ENCODE results near the gene BPHL.

DNA sequence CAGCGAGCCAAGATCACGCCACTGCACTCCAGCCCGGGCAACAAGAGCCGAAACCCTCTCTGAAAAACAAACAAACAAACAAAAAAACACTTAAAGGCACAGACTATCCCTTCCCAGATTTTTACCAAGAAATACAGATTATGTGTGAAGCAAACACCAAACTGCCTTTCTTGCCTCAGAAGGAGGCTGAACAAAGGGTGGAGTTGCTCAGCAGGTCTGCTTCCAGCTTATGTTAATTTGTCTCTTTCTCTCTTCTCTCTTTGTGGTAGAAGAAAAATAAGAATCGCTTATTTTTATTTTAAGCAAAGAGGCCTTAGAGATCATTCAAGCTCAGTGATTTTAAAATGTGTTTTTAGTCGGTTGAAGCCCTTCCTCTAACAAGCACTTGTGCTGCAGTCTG lies 24.6 kb downstream of the BPHL start:
- TF ChIP-seq CTCF (IDR thresholded peaks at IDR 0.05; ENCODE audit: poor library complexity, severe bottlenecking) (no peak), SMC3 (conservative IDR thresholded peaks at IDR 0.05; ENCODE audit: poor library complexity) (no peak), TAF1 (IDR thresholded peaks at IDR 0.05; ENCODE audit: low read depth) (no peak), EZH2 (IDR thresholded peaks at IDR 0.05; ENCODE audit: borderline replicate concordance, insufficient read depth, low read length, poor library complexity, severe bottlenecking) (no peak), EP300 (conservative IDR thresholded peaks at IDR 0.05; ENCODE audit: poor library complexity, severe bottlenecking) (no peak), REST (IDR thresholded peaks at IDR 0.05; ENCODE audit: borderline replicate concordance) (no peak), RAD21 (conservative IDR thresholded peaks at IDR 0.05) (no peak), POLR2AphosphoS5 (IDR thresholded peaks at IDR 0.05) (no peak)
